IMR-90 (cell line): Measurements from ENCODE around the gene KRT86. TPM values are rescaled to one million over a fixed set of nuclear protein-coding genes. Genes with fewer than 3 reads are reported as not detected.

ENCODE experiments used
- ATAC-seq: fragments of 200-7000 bp; cut with Tn5 transposase; 2 replicates; pipeline ENCODE4 v1.9.1; 2020; ENCODE audit warnings: low read depth, mild to moderate bottlenecking, moderate library complexity
- BruUV-seq: library from RNA; stranded (reverse); fragments of 400-500 nt; replicated peaks from 2 replicates; lab custom pipeline; 2021; lab: Mats Ljungman, UMichigan
- CTCF ChIA-PET: fragments of 300-600 bp; formaldehyde crosslinking; extraction: SDS; loops from one replicate; lab custom pipeline; 2021; ENCODE audit warnings: antibody characterized with exemption; lab: Yijun Ruan, JAX
- POLR2A ChIA-PET: fragments of 300-600 bp; sonication (Branson Sonifier 250); formaldehyde crosslinking; loops from one replicate; lab custom pipeline; 2022; ENCODE audit warnings: antibody characterized with exemption; ENCODE audit not compliant: unreplicated experiment; lab: Charles Lee
- DNase-seq: peaks from one replicate; pipeline ENCODE4 v3.0.0; 2013
- H2AFZ ChIP-seq: replicated peaks from 2 replicates; pipeline ENCODE3; 2013; ENCODE audit warnings: low read length, mild to moderate bottlenecking; ENCODE audit not compliant: poor library complexity
- H2AK5ac ChIP-seq: 2 replicates; pipeline ENCODE4 v1.6.1; 2013; ENCODE audit warnings: low read depth, low read length, inconsistent platforms
- H2AK9ac ChIP-seq: replicated peaks from 2 replicates; pipeline ENCODE3; 2013; ENCODE audit warnings: mild to moderate bottlenecking, low read depth, low read length, moderate library complexity; ENCODE audit not compliant: poor library complexity
- H2BK120ac ChIP-seq: 2 replicates; pipeline ENCODE4 v1.6.1; 2013; ENCODE audit warnings: low read depth, low read length, inconsistent platforms
- H2BK15ac ChIP-seq: 3 replicates; pipeline ENCODE4 v1.6.1; 2013; ENCODE audit warnings: low read depth, low read length, inconsistent platforms
- H2BK20ac ChIP-seq: 2 replicates; pipeline ENCODE4 v1.6.1; 2013; ENCODE audit warnings: low read depth, mild to moderate bottlenecking, inconsistent platforms, low read length, moderate library complexity
- H2BK5ac ChIP-seq: 2 replicates; pipeline ENCODE4 v1.6.1; 2013; ENCODE audit warnings: mild to moderate bottlenecking, low read depth, low read length, inconsistent platforms; ENCODE audit not compliant: poor library complexity, severe bottlenecking
- H3K14ac ChIP-seq: replicated peaks from 2 replicates; pipeline ENCODE4 v1.6.1; 2013; ENCODE audit warnings: low read depth, low read length, inconsistent platforms
- H3K18ac ChIP-seq: 2 replicates; pipeline ENCODE4 v1.6.1; 2013; ENCODE audit warnings: low read depth, low read length, control low read depth
- H3K23ac ChIP-seq: 2 replicates; pipeline ENCODE4 v1.6.1; 2013; ENCODE audit warnings: low read depth, low read length, inconsistent platforms
- H3K27ac ChIP-seq: 2 replicates; pipeline ENCODE4 v1.5.1; 2013; ENCODE audit warnings: mild to moderate bottlenecking, control low read depth, low read length; ENCODE audit not compliant: insufficient read depth
- H3K27me3 ChIP-seq: 2 replicates; pipeline ENCODE4 v1.6.1; 2013; ENCODE audit warnings: low read length; ENCODE audit not compliant: control insufficient read depth, insufficient read depth
- H3K36me3 ChIP-seq: 2 replicates; pipeline ENCODE4 v1.6.1; 2013; ENCODE audit warnings: low read length, mixed read lengths; ENCODE audit not compliant: control insufficient read depth, insufficient read depth
- H3K4ac ChIP-seq: 2 replicates; pipeline ENCODE4 v1.6.1; 2013; ENCODE audit warnings: low read depth, low read length, inconsistent platforms
- H3K4me1 ChIP-seq: 2 replicates; pipeline ENCODE4 v1.6.1; 2013; ENCODE audit warnings: low read length, mixed read lengths; ENCODE audit not compliant: control insufficient read depth, insufficient read depth
- H3K4me2 ChIP-seq: 2 replicates; pipeline ENCODE4 v1.6.1; 2013; ENCODE audit warnings: low read depth, mild to moderate bottlenecking, control low read depth, low read length, moderate library complexity
- H3K4me3 ChIP-seq: 2 replicates; pipeline ENCODE4 v1.5.1; 2013; ENCODE audit warnings: low read depth, mild to moderate bottlenecking, control low read depth, low read length, moderate library complexity; ENCODE audit not compliant: insufficient read depth
- H3K56ac ChIP-seq: 2 replicates; pipeline ENCODE4 v1.6.1; 2013; ENCODE audit warnings: low read length, inconsistent platforms; ENCODE audit not compliant: insufficient read depth; ENCODE audit errors: extremely low read depth
- H3K79me1 ChIP-seq, 2 experiments: 2 replicates each; pipeline ENCODE4 v1.6.1; 2013; ENCODE audit warnings: low read length in 2 of 2, inconsistent platforms in 1 of 2, low read depth in 1 of 2
- H3K9ac ChIP-seq: 2 replicates; pipeline ENCODE4 v1.6.1; 2013; ENCODE audit warnings: low read depth, low read length, control low read depth
- H3K9me1 ChIP-seq: 2 replicates; pipeline ENCODE4 v1.6.1; 2013; ENCODE audit warnings: low read length, inconsistent platforms; ENCODE audit not compliant: insufficient read depth
- H3K9me3 ChIP-seq: 2 replicates; pipeline ENCODE4 v1.6.1; 2013; ENCODE audit warnings: low read length; ENCODE audit not compliant: control insufficient read depth, insufficient read depth
- H4K20me1 ChIP-seq: 2 replicates; pipeline ENCODE4 v1.6.1; 2013; ENCODE audit warnings: low read length, inconsistent platforms; ENCODE audit not compliant: insufficient read depth
- H4K5ac ChIP-seq: 2 replicates; pipeline ENCODE4 v1.6.1; 2013; ENCODE audit warnings: mild to moderate bottlenecking, low read depth, low read length, control low read depth
- H4K8ac ChIP-seq, 2 experiments: 2 replicates each; pipeline ENCODE4 v1.6.1; 2013; ENCODE audit warnings: low read depth in 2 of 2, low read length in 2 of 2, control low read depth in 1 of 2, inconsistent platforms in 1 of 2
- H4K91ac ChIP-seq: 2 replicates; pipeline ENCODE4 v1.6.1; 2013; ENCODE audit warnings: low read depth, low read length, inconsistent platforms; ENCODE audit not compliant: insufficient read depth
- BHLHE40 ChIP-seq: fragments of 150-350 bp; IDR thresholded peaks from 2 replicates; pipeline ENCODE4 v1.6.1; 2016; ENCODE audit warnings: mild to moderate bottlenecking, low read depth, low read length
- CEBPB ChIP-seq: IDR thresholded peaks from 2 replicates; pipeline ENCODE4 v1.6.1; 2012; ENCODE audit warnings: low read depth, low read length, improper control_type of control experiment
- CHD1 ChIP-seq: IDR thresholded peaks from 2 replicates; pipeline ENCODE4 v1.6.1; 2012; ENCODE audit warnings: low read depth, low read length, improper control_type of control experiment
- CTCF ChIP-seq: conservative IDR thresholded peaks from 2 replicates; pipeline ENCODE4 v1.5.1; 2012; ENCODE audit warnings: mild to moderate bottlenecking, low read depth, low read length, improper control_type of control experiment
- ELK1 ChIP-seq: fragments of 150-350 bp; IDR thresholded peaks from 2 replicates; pipeline ENCODE4 v1.6.1; 2016; ENCODE audit warnings: low read depth, mild to moderate bottlenecking, low read length, moderate library complexity, borderline replicate concordance
- FOS ChIP-seq: fragments of 150-350 bp; IDR thresholded peaks from 2 replicates; pipeline ENCODE4 v1.6.1; 2016; ENCODE audit warnings: low read depth, low read length
- MAFK ChIP-seq: IDR thresholded peaks from 2 replicates; pipeline ENCODE4 v1.6.1; 2012; ENCODE audit warnings: low read depth, low read length, improper control_type of control experiment
- MAZ ChIP-seq: IDR thresholded peaks from 2 replicates; pipeline ENCODE4 v1.6.1; 2012; ENCODE audit warnings: low read depth, mild to moderate bottlenecking, low read length, improper control_type of control experiment, moderate library complexity, borderline replicate concordance
- MXI1 ChIP-seq: IDR thresholded peaks from 2 replicates; pipeline ENCODE4 v1.6.1; 2012; ENCODE audit warnings: low read depth, mild to moderate bottlenecking, low read length, moderate library complexity, borderline replicate concordance
- NFE2L2 ChIP-seq: fragments of 150-350 bp; IDR thresholded peaks from 2 replicates; pipeline ENCODE4 v1.6.1; 2016; ENCODE audit warnings: low read depth, mild to moderate bottlenecking, low read length
- POLR2A ChIP-seq: IDR thresholded peaks from 2 replicates; pipeline ENCODE4 v1.6.1; 2012; ENCODE audit warnings: mild to moderate bottlenecking, low read depth, low read length
- RAD21 ChIP-seq: IDR thresholded peaks from 2 replicates; pipeline ENCODE4 v1.6.1; 2012; ENCODE audit warnings: low read length, improper control_type of control experiment
- RCOR1 ChIP-seq: IDR thresholded peaks from 2 replicates; pipeline ENCODE4 v1.6.1; 2012; ENCODE audit warnings: mild to moderate bottlenecking, low read length, improper control_type of control experiment; ENCODE audit not compliant: insufficient replicate concordance
- RFX5 ChIP-seq: IDR thresholded peaks from 2 replicates; pipeline ENCODE4 v1.8.0; 2012; ENCODE audit warnings: low read depth, mild to moderate bottlenecking, low read length, moderate library complexity
- SMC3 ChIP-seq: fragments of 150-350 bp; IDR thresholded peaks from 2 replicates; pipeline ENCODE4 v1.6.1; 2016; ENCODE audit warnings: low read depth, mild to moderate bottlenecking, antibody characterized with exemption, low read length, moderate library complexity
- USF2 ChIP-seq: fragments of 150-350 bp; IDR thresholded peaks from 2 replicates; pipeline ENCODE4 v1.6.1; 2017; ENCODE audit warnings: mild to moderate bottlenecking, antibody characterized with exemption, low read length, low read depth
- WGBS, 2 experiments: methylation state at CpG; one replicate each; pipeline versions ENCODE4 v1.1.5 to v1.1.7; 2013; ENCODE audit warnings: missing lambda C conversion rate in 2 of 2; ENCODE audit not compliant: insufficient read length in 1 of 2; ENCODE audit errors: extremely low coverage in 2 of 2; 5-methylcytosine and 5-hydroxymethylcytosine counted together
- dilution Hi-C: fragments of 300-500 bp; cut with HindIII; formaldehyde crosslinking; loops from one replicate; pipeline ENCODE4 v1.14.3; 2018; ENCODE audit warnings: low sequenced_read_pairs; ENCODE audit not compliant: unreplicated experiment
- in situ Hi-C: fragments of 300-500 bp; cut with MboI; formaldehyde crosslinking; loops from 3 replicates; pipeline ENCODE4 v1.14.3; 2019; ENCODE audit warnings: low sequenced_read_pairs, inconsistent platforms, mixed read lengths
- intact Hi-C: fragments of 100-400 bp; cut with micrococcal nuclease; formaldehyde crosslinking; loops from 2 replicates; pipeline ENCODE4 v1.10.0; 2022
- polyA plus RNA-seq, 3 experiments: library from polyadenylated mRNA; depleted of rRNA; stranded (reverse); fragments of >200 nt; gene quantifications; 2 replicates each; pipeline ENCODE4 v1.2.3, GENCODE V29; 2012; ENCODE audit warnings: low replicate concordance in 1 of 3
- total RNA-seq: library from RNA; depleted of rRNA; stranded (reverse); fragments of >200 nt; gene quantifications from 2 replicates; pipeline ENCODE4 v1.2.3, GENCODE V29; 2012

KRT86 gene
- total and polyA plus RNA-seq, 2 of the 4 experiments (the other 2 are of a cell fraction) = not detected

- BruUV-seq = no TSS peak
- dilution Hi-C loops (no loop called here), in situ Hi-C loops (no loop called here)
Measured at GRCh38 chr12:52355176-52355575, 80.7 kb downstream of the KRT86 start.

More at GRCh38 chr12:52355176-52355575, 80.7 kb downstream of the KRT86 start:
- Histone ChIP-seq H2BK20ac (no peak overlapping the region), H4K8ac (no peak overlapping the region), H2BK5ac (no peak overlapping the region), H4K91ac (no peak overlapping the region), H3K23ac (no peak overlapping the region), H3K79me1 (no peaks in the 10 kb centered on the region), H3K9ac (no peak overlapping the region), H3K36me3 (no peaks in the 10 kb centered on the region), H3K27ac (no peak overlapping the region), H4K20me1 (no peaks in the 10 kb centered on the region), H3K9me3 (no peaks in the 10 kb centered on the region), H3K4me3 (no peak overlapping the region), H2AK9ac (no peak overlapping the region), H2BK120ac (no peak overlapping the region), H3K18ac (no peak overlapping the region), H3K4me2 (no peak overlapping the region), H4K5ac (no peak overlapping the region), H2AFZ (no peak overlapping the region), H2BK15ac (no peak overlapping the region), H3K27me3 (peaks cover 51% of the 10 kb centered on the region), H2AK5ac (no peak overlapping the region), H3K4ac (no peak overlapping the region), H3K14ac (no peak overlapping the region), H3K56ac (no peak overlapping the region), H3K4me1 (no peaks in the 10 kb centered on the region), H3K9me1 (no peaks in the 10 kb centered on the region)
- 100% methylated on average over 1 of the region's 8 CpGs; no CpG with 5 or more reads in 1 of the 2 experiments for WGBS, 2 experiments
- TF ChIP-seq CEBPB (no peak), CHD1 (no peak), FOS (no peak), RFX5 (no peak), BHLHE40 (no peak), MAFK (no peak), RCOR1 (no peak), ELK1 (no peak), POLR2A (no peak), MAZ (no peak), NFE2L2 (no peak), USF2 (no peak), RAD21 (no peak), MXI1 (no peak), SMC3 (no peak), CTCF (no peak)
- intact Hi-C loops = no loop called here
- CTCF ChIA-PET = no interaction called here
- POLR2A ChIA-PET = no interaction called here
- DNase-seq (no peak), ATAC-seq (no peak)
